ENCODE measurements around the gene SRSF7.

GRCh38 chr2:38788306-38788705 lies 37.1 kb upstream of the SRSF7 start:
- TF ChIP-seq CTCF (IDR thresholded peaks at IDR 0.05) (no peak), POLR2A (IDR thresholded peaks at IDR 0.05) (no peak)
